Measurements from ENCODE around the gene SYTL5. TPM values are rescaled to one million over a fixed set of nuclear protein-coding genes. Genes with fewer than 3 reads are reported as not detected.

SYTL5 gene
- total RNA-seq, 1 donor from 2014 or later: 8.8 TPM

GRCh38 chrX:38000706-38001105, 5.6 kb upstream of the SYTL5 start:
- Mint-ChIP-seq H3K4me3 (ENCODE audit: low read depth) (no peak overlapping the region), H3K9me3 (ENCODE audit: low read depth) (peaks cover 27% of the 10 kb centered on the region), H3K27ac (no peak overlapping the region), H3K4me1 (ENCODE audit: low read depth) (peaks cover 1% of the 10 kb centered on the region), H3K36me3 (ENCODE audit: insufficient read depth) (peaks cover 13% of the 10 kb centered on the region), H3K27me3 (no peaks in the 10 kb centered on the region)
- no peak for DNase-seq (ENCODE audit: low spot score, unreplicated experiment)
- TF ChIP-seq, protein P1, sequence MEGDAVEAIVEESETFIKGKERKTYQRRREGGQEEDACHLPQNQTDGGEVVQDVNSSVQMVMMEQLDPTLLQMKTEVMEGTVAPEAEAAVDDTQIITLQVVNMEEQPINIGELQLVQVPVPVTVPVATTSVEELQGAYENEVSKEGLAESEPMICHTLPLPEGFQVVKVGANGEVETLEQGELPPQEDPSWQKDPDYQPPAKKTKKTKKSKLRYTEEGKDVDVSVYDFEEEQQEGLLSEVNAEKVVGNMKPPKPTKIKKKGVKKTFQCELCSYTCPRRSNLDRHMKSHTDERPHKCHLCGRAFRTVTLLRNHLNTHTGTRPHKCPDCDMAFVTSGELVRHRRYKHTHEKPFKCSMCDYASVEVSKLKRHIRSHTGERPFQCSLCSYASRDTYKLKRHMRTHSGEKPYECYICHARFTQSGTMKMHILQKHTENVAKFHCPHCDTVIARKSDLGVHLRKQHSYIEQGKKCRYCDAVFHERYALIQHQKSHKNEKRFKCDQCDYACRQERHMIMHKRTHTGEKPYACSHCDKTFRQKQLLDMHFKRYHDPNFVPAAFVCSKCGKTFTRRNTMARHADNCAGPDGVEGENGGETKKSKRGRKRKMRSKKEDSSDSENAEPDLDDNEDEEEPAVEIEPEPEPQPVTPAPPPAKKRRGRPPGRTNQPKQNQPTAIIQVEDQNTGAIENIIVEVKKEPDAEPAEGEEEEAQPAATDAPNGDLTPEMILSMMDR (IDR thresholded peaks at IDR 0.05; ENCODE audit: unreplicated experiment): no peak

GRCh38 chrX:38004046-38004445, 2.3 kb upstream of the SYTL5 start:
- H3K27me3 Mint-ChIP-seq: no peaks in the 10 kb centered on the region
- TF ChIP-seq, protein P1 (IDR thresholded peaks at IDR 0.05; ENCODE audit: unreplicated experiment): no peak
- no peak overlapping the region for H3K27ac Mint-ChIP-seq
- no peak overlapping the region for H3K4me3 Mint-ChIP-seq (ENCODE audit: low read depth)
- peaks cover 22% of the 10 kb centered on the region for H3K4me1 Mint-ChIP-seq (ENCODE audit: low read depth)
- peaks cover 16% of the 10 kb centered on the region for H3K36me3 Mint-ChIP-seq (ENCODE audit: insufficient read depth)
- peaks cover 38% of the 10 kb centered on the region for H3K9me3 Mint-ChIP-seq (ENCODE audit: low read depth)
- no peak for DNase-seq (ENCODE audit: low spot score, unreplicated experiment)

DNA sequence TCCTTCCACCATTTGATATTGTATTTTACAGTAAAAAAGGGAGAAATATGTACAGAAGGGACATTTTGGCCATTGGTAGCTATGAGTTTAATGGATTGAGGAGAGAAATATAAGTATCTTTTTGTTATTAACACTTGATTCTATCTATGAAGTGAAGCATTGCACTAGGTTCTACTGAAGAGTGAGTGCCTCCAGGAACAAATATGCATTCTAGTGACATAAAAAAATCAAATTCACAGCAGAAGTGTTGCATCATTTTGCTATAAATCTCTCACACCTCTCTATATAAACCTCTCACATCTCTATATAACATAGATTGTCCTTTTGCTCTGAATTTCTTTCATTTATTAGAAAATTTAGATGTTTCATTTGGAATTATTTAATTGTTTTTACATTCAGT, 425 bp downstream of the SYTL5 start:
- peaks cover 48% of the 10 kb centered on the region for H3K9me3 Mint-ChIP-seq (ENCODE audit: low read depth)
- peaks cover 17% of the 10 kb centered on the region for H3K36me3 Mint-ChIP-seq (ENCODE audit: insufficient read depth)
- no peak for DNase-seq (ENCODE audit: low spot score, unreplicated experiment)
- H3K27me3 Mint-ChIP-seq: no peaks in the 10 kb centered on the region
- peak overlapping the region; percentile 51 for H3K4me3 Mint-ChIP-seq (ENCODE audit: low read depth)
- peak overlapping the region; percentile 89 for H3K27ac Mint-ChIP-seq
- H3K4me1 Mint-ChIP-seq (ENCODE audit: low read depth): peaks cover 27% of the 10 kb centered on the region
- TF ChIP-seq, protein P1 (IDR thresholded peaks at IDR 0.05; ENCODE audit: unreplicated experiment): no peak

DNA sequence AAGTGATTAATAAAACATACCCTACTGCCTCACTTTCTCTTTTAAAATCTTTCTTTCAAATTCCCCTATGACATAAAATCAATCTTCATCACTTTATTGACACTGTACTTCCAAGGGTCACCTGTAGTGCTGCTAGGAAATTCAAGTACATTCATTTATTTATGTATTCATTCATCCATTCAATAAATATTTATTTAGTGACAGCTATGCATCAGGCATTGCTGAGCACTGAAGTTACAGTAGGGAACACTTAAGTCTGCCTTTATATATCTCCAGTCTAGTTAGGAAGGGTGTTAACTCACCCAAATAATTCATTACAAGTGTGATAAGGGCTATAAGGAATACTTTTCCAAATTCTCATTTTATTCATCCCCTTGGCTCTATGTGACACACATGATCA, 2.3 kb downstream of the SYTL5 start:
- no peak for DNase-seq (ENCODE audit: low spot score, unreplicated experiment)
- peaks cover 36% of the 10 kb centered on the region for H3K4me1 Mint-ChIP-seq (ENCODE audit: low read depth)

GRCh38 chrX:38009641-38010040, 3.3 kb downstream of the SYTL5 start:
- Mint-ChIP-seq H3K27me3 (no peaks in the 10 kb centered on the region), H3K4me1 (ENCODE audit: low read depth) (peaks cover 42% of the 10 kb centered on the region), H3K9me3 (ENCODE audit: low read depth) (peaks cover 45% of the 10 kb centered on the region), H3K36me3 (ENCODE audit: insufficient read depth) (peaks cover 6% of the 10 kb centered on the region), H3K4me3 (ENCODE audit: low read depth) (no peak overlapping the region), H3K27ac (no peak overlapping the region)
- TF ChIP-seq, protein P1 (IDR thresholded peaks at IDR 0.05; ENCODE audit: unreplicated experiment): no peak
- no peak for DNase-seq (ENCODE audit: low spot score, unreplicated experiment)

More for the DNA sequence above, 2.3 kb downstream of the SYTL5 start:
- no peak overlapping the region for H3K4me3 Mint-ChIP-seq (ENCODE audit: low read depth)
- H3K27ac Mint-ChIP-seq: no peak overlapping the region
- H3K36me3 Mint-ChIP-seq (ENCODE audit: insufficient read depth): peaks cover 14% of the 10 kb centered on the region
- H3K27me3 Mint-ChIP-seq: no peaks in the 10 kb centered on the region
- TF ChIP-seq, protein P1 (IDR thresholded peaks at IDR 0.05; ENCODE audit: unreplicated experiment): no peak
- peaks cover 49% of the 10 kb centered on the region for H3K9me3 Mint-ChIP-seq (ENCODE audit: low read depth)
